SK-N-SH treated with all-trans-retinoic acid at 6 μM for 48 hours (cell line): ENCODE results near the gene P3H1.

ENCODE experiments used
- BACH2 ChIP-seq: fragments of 250-450 bp; sonication (Bioruptor Pico); IDR thresholded peaks from 2 replicates; pipeline ENCODE4 v1.9.0; 2021; ENCODE audit warnings: mild to moderate bottlenecking, borderline replicate concordance
- CSDC2 ChIP-seq: fragments of 250-450 bp; sonication (Bioruptor Pico); IDR thresholded peaks from 2 replicates; pipeline ENCODE4 v1.5.0; 2020; ENCODE audit warnings: mild to moderate bottlenecking, moderate library complexity
- CSRNP3 ChIP-seq: fragments of 250-450 bp; sonication (Bioruptor Pico); IDR thresholded peaks from 2 replicates; pipeline ENCODE4 v1.5.1; 2021; ENCODE audit warnings: mild to moderate bottlenecking, moderate library complexity
- ESRRG ChIP-seq: fragments of 250-450 bp; sonication (Bioruptor Pico); IDR thresholded peaks from 2 replicates; pipeline ENCODE4 v1.6.1; 2021; ENCODE audit warnings: mild to moderate bottlenecking
- GLIS3 ChIP-seq: fragments of 250-450 bp; sonication (Bioruptor Pico); IDR thresholded peaks from 2 replicates; pipeline ENCODE4 v1.5.0; 2020; ENCODE audit warnings: mild to moderate bottlenecking, moderate library complexity
- ISL1 ChIP-seq: fragments of 250-450 bp; sonication (Bioruptor Pico); IDR thresholded peaks from 2 replicates; pipeline ENCODE4 v2.1.2; 2022; ENCODE audit warnings: mild to moderate bottlenecking, moderate library complexity
- TOX ChIP-seq: fragments of 250-450 bp; sonication (Bioruptor Pico); IDR thresholded peaks from 2 replicates; pipeline ENCODE4 v1.8.0; 2021; ENCODE audit warnings: mild to moderate bottlenecking, moderate library complexity, borderline replicate concordance
- ZFP3 ChIP-seq: fragments of 250-450 bp; sonication (Bioruptor Pico); IDR thresholded peaks from 2 replicates; pipeline ENCODE4 v1.5.0; 2020; ENCODE audit warnings: mild to moderate bottlenecking, moderate library complexity
- ZNF565 ChIP-seq: fragments of 450-650 bp; formaldehyde crosslinking; conservative IDR thresholded peaks from 2 replicates; pipeline ENCODE4 v1.5.0; 2020; ENCODE audit warnings: low read depth, mild to moderate bottlenecking, moderate library complexity
- TF ChIP-seq, protein P1 (sequence below): fragments of 250-450 bp; sonication (Bioruptor Pico); IDR thresholded peaks from 2 replicates; pipeline ENCODE4 v1.8.0; 2021; ENCODE audit warnings: low read depth, mild to moderate bottlenecking, moderate library complexity, borderline replicate concordance

- no peak for TF ChIP-seq TOX
- TF ChIP-seq CSRNP3 (CRISPR knock-in tag): no peak
- no peak for TF ChIP-seq ZNF565 (CRISPR knock-in tag)
- TF ChIP-seq, protein P1, sequence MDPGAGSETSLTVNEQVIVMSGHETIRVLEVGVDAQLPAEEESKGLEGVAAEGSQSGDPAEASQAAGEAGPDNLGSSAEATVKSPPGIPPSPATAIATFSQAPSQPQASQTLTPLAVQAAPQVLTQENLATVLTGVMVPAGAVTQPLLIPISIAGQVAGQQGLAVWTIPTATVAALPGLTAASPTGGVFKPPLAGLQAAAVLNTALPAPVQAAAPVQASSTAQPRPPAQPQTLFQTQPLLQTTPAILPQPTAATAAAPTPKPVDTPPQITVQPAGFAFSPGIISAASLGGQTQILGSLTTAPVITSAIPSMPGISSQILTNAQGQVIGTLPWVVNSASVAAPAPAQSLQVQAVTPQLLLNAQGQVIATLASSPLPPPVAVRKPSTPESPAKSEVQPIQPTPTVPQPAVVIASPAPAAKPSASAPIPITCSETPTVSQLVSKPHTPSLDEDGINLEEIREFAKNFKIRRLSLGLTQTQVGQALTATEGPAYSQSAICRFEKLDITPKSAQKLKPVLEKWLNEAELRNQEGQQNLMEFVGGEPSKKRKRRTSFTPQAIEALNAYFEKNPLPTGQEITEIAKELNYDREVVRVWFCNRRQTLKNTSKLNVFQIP: no peak
- no peak for TF ChIP-seq CSDC2 (CRISPR knock-in tag)
- no peak for TF ChIP-seq ISL1 (CRISPR knock-in tag)
- no peak for TF ChIP-seq BACH2 (CRISPR knock-in tag)
- no peak for TF ChIP-seq ESRRG (CRISPR knock-in tag)
- no peak for TF ChIP-seq ZFP3 (CRISPR knock-in tag)
- no peak for TF ChIP-seq GLIS3 (CRISPR knock-in tag)
Observed at GRCh38 chr1:42788021-42788420, 21.2 kb upstream of the P3H1 start.
